GM18870 (cell line): ENCODE results near the gene GNA15.
"Not testable (repeated sequence)": the region's sequence is repeated elsewhere in the genome, so short reads cannot be mapped to it uniquely, and the experiment has no call there.

ENCODE experiments used
- ATAC-seq: cut with Tn5 transposase; IDR thresholded peaks from one replicate; pipeline ENCODE4 v1.9.1; 2021; ENCODE audit warnings: moderate library complexity; ENCODE audit not compliant: unreplicated experiment

Gene GNA15

DNA sequence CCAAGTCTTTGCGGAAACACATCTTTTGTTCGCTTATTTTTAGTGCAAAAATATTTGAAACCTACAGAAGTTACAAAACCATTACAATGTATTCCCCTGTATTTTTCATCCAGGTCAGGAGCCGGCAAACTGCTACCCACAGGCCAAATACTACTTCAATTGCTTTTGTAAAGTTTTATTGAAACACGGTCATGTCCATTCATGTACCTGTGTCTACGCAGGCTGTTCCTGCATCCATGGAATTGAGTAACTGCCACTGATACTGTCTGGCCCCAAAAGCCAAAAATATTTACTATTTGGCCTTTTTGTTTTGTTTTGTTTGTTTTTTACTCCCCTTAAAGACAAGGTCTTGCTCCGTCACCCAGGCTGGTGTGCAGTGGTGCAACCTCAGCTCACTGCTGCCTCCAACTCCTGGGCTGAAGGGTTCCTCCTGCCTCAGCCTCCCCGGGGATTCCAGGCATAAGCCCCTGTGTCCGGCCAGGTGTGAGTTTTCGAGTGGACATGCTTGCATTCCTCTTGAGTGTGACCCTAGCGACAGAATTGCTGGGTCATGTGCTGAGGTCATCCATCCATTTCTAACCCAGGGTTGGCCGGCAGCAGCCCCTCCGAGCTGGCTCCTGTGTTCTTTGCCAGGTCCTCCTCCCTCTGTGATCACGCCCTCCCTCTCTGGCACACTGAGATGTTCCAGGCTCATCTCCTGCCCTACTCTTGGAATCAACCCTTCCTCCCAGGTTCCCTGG is 31.9 kb downstream of the GNA15 start:
- no peak for ATAC-seq

DNA sequence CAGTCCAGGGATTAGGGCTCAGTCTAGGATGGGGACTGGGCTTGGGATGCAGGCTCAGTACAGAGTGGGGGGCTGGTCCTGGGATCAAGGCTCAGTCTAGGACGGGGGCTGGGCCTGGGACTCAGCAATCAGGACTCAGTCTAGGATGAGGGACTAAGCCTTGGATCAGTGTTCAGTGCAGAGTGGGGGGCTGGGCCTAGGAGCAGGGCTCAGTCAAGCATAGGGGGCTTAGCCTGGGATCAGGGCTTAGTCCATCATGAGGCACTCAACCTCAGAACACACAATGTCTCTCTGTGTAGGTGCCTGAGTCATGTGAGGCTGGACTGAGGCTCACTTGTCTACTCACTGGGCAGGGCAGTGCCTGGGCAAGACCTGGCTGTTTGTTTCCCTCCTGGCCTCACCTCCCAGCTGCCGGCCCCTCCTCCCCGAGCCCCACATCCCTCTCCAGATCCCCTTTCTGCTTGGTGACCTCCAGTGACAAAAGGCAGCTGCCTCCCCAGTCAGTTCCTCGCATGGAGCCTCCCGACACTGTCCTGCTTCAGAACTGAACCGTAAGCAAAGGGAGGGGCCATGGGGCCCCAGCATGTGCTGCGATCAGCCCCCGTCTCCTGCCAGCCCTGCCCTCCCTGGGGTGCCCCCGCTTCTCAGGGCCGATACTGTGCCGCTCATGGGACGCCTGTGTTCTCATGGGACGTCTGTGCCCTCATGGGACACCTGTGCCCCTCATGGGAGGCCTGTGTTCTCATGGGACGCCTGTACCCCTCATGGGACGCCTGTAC is 36.2 kb downstream of the GNA15 start:
- ATAC-seq = no peak

DNA sequence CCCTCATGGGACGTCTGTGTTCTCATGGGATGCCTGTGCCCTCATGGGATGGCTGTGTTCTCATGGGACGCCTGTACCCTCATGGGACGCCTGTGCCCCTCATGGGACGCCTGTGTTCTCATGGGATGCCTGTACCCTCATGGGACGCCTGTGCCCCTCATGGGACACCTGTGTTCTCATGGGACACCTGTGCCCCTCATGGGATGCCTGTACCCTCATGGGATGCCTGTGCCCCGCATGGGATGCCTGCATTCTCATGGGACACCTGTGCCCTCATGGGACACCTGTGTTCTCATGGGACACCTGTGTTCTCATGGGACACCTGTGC is 36.8 kb downstream of the GNA15 start:
- ATAC-seq = not testable (repeated sequence)

DNA sequence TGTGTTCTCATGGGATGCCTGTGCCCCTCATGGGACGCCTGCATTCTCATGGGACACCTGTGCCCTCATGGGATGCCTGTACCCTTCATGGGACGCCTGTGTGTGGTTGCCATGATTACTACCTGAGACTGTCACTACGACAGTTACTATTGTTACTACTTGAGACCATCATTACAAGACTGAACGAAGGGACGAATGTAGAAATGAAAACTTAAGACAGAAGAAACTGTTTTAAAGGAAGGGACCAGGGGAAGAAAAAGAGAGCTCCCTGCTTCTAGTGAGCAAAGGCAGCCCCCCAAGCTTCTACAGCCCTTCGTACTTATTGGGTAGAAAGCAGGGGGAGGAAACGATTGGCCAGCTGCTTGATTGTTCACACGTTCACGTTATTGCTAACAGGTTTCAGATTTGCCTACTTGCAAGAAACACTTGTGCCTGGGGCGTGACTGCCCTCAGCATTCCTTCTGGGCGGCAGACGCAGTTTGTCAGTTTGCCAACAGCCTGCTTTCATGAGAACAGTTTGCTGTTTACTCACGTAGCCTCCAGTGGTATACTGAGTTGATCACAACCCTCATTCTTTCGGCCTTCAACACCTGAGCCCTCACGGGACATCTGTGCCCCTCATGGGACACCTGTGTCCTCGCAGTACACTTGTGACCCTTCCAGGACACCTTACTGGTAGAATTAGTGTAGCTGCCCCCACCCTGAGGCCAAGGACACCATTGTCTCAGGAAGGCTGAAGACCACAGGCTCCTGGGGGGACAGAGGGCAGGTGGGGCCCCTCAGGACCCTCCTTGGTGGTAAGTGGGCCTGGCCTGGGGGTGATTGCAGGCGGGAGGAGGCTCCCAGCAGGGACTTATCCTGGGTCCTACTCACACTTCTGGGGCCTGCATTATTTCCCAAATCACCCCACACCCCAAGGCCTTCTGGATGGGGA is 40.2 kb downstream of the GNA15 start:
- no peak for ATAC-seq

DNA sequence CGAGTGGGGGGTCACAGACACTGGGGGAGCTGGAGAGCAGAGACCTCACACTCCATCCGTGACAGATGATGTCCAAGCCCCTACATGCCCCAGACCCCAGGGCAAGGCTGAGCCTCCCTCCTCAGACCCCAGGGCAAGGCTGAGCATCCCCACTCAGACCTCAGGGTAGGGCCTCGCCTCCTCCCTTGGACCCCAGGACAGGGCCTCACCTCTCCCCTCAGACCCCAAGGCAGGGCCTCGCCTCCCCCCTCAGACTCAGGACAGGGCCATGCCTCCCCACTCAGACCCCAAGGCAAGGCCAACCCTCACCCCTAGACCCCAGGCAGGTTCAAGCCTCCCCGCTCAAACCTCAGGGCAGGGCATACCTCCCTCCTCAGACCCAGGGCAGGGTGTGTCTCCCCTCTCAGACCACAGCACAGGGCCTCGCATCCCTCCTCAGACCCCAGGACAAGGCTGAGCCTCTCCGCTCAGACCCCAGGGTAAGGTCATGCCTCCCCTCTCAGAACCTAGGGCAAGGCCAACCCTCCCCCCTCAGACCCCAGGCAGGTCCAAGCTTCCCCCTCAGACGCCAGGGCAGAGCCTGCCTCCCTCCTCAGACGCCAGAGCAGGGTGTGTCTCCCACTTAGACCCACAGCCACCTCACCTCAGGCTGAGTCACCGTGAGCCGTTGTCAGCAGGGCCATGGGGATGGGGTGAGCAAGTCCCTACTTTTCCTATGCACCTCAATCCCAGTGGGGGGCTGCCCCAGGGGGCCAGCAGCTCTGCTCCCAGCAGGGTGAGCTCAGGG is 41.1 kb downstream of the GNA15 start:
- no peak for ATAC-seq

DNA sequence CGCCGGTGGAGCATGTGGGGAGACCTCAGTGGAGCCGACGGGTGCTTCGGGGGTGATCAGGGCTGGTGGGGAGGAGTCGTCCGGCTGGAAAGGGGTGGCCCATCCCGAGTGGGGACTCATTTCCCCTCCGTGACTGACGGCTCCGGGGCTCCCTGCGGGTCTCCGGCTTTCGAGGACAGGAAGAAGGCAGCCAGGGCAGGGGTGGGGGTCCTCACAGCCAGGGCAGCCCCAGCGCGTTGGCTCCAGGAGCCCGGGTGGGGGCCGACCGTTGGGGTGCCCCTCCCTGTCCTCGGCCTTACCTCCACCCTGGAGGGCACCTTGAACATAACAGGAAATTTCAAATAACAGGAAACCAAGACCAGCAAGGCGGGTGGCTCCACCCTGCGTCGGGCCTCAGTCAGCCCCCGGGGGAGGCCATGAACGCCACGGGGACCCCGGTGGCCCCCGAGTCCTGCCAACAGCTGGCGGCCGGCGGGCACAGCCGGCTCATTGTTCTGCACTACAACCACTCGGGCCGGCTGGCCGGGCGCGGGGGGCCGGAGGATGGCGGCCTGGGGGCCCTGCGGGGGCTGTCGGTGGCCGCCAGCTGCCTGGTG is 42.6 kb downstream of the GNA15 start, which contains the start of gene S1PR4:
S1PR4 (plus strand) TSS at position 393 of the 596 bp plus-strand sequence; CDS start at position 417, 24 bp downstream.
- no peak for ATAC-seq

DNA sequence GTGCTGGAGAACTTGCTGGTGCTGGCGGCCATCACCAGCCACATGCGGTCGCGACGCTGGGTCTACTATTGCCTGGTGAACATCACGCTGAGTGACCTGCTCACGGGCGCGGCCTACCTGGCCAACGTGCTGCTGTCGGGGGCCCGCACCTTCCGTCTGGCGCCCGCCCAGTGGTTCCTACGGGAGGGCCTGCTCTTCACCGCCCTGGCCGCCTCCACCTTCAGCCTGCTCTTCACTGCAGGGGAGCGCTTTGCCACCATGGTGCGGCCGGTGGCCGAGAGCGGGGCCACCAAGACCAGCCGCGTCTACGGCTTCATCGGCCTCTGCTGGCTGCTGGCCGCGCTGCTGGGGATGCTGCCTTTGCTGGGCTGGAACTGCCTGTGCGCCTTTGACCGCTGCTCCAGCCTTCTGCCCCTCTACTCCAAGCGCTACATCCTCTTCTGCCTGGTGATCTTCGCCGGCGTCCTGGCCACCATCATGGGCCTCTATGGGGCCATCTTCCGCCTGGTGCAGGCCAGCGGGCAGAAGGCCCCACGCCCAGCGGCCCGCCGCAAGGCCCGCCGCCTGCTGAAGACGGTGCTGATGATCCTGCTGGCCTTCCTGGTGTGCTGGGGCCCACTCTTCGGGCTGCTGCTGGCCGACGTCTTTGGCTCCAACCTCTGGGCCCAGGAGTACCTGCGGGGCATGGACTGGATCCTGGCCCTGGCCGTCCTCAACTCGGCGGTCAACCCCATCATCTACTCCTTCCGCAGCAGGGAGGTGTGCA is 43.3 kb downstream of the GNA15 start:
- no peak for ATAC-seq

DNA sequence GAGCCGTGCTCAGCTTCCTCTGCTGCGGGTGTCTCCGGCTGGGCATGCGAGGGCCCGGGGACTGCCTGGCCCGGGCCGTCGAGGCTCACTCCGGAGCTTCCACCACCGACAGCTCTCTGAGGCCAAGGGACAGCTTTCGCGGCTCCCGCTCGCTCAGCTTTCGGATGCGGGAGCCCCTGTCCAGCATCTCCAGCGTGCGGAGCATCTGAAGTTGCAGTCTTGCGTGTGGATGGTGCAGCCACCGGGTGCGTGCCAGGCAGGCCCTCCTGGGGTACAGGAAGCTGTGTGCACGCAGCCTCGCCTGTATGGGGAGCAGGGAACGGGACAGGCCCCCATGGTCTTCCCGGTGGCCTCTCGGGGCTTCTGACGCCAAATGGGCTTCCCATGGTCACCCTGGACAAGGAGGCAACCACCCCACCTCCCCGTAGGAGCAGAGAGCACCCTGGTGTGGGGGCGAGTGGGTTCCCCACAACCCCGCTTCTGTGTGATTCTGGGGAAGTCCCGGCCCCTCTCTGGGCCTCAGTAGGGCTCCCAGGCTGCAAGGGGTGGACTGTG is 44.0 kb downstream of the GNA15 start:
- ATAC-seq = no peak

DNA sequence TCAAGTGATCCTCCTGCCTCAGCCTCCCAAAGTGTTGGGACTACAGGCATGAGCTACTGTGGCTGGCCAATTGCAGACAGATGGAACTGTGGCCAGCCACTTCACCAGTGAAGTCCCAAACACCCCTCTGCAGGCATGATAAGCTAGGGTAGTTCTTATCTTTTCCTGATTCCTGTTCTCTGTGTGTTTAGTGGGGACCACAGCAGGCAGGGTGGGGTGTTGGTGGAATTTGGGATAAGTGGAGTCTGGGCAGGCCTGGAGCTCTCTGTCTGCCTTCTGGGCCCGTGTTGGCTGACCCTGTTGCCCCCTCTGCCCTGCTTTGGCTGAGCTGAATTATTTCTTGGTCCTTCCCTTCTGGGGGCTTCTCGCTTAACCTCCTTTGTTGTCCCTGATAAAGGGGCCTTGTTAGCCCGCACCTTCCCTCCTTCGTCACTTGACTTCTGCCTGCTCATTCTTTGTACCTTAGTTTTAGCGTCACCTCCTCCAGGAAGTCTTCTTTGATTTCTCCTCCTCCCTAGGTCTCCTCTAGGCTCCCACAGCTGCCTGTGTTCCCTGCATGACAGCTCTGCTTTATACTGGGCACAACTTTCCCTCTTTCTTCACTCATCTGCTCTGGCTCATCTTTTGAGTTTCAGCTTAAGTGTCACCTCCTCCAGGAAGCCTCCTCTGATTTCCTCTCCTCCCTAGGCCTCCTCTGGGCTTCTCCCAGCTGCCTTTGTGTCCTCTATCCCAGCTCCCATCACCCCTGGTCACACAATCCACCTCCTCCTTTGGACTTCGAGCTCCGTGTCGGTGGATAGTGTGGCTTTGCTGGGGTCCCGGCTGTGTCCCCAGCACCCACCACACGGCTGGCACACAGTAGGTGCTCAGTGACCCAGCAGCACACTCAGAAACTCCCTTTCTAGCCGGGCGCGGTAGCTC is 48.1 kb downstream of the GNA15 start:
- no peak for ATAC-seq

DNA sequence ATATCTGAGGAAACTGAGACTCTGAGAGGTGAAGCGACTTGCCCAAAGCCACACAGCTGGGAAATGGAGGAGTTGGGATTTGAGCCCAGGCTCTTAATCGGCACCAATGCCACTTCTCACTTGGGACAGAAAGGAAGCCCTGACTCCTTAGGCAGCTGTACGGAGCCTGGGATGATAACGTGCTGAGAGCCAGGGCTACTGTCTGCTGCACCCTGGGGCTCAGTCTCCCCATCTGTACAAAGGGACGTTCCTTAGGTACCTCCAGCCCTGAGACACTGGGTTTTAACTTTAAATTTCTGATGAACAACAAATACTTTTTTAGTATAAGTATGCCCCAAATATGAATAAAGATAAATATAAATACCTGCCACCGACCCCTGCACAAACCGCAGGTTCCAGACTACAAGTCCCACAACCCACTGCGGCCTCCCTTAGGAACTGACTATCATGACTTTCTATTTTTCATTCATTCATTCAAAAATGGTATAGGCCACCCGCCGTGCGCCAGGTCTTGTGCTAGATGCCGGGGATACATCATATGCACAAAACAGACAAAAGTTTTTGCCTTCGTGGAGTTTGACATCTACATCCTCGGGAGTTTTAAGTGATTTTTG is 49.1 kb downstream of the GNA15 start:
- ATAC-seq = peak; percentile 12

DNA sequence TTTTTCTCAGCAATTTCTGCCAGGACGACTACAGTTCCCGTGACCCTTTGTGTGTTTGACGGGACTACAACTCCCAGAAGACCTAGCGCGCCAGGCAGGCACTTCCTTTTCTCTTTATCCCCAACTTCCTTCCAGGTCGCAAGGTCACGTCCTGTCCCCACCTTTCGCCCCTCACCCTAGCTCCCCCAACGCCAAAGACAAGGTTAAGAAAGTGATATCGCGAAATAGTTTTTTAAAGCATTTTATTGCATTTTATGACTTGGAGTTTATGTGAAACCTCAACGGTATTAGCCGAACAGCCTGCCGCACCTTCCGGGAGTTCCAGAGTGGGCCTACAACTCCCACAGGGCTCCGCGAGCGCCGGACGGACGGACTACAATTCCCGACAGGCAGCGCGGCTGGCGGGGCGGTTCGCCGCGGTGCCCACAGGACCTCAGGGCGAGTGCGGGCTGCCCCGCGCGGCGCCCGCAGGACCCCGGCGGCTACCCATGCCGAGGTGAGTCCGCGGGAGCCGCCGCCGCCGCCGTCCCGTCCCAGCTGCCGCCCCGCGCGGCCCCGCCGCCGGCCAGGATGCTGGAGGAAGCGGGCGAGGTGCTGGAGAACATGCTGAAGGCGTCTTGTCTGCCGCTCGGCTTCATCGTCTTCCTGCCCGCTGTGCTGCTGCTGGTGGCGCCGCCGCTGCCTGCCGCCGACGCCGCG is 49.8 kb downstream of the GNA15 start, which contains the start of gene NCLN:
NCLN (plus strand) TSS at position 470 of the 699 bp plus-strand sequence; CDS start at position 571, 101 bp downstream.
- peak; percentile 63 for ATAC-seq

DNA sequence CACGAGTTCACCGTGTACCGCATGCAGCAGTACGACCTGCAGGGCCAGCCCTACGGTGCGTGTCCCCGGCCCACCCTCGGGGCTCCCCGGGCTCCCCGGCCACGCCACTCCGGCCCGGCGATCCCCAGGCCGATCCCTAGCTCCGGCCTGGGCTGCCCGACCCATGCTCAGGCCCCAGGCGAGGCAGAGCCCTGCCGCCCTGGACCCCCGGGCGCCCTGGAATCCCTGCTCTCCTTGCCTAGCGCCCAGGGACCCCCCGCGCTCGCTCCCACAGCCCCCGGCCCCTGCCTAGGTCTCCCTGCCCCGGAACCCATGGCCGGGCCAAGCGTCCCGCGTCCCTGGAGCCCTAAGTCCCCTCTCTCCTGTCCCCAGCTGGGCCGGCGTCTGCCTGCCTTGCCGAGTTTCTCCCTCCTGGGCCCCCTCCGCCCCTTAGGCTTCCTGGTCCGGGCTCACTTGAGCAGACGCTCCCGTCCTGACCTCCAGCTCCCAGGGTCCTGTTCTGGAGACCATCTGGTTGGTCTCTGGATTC is 50.4 kb downstream of the GNA15 start:
- peak; percentile 14 for ATAC-seq

DNA sequence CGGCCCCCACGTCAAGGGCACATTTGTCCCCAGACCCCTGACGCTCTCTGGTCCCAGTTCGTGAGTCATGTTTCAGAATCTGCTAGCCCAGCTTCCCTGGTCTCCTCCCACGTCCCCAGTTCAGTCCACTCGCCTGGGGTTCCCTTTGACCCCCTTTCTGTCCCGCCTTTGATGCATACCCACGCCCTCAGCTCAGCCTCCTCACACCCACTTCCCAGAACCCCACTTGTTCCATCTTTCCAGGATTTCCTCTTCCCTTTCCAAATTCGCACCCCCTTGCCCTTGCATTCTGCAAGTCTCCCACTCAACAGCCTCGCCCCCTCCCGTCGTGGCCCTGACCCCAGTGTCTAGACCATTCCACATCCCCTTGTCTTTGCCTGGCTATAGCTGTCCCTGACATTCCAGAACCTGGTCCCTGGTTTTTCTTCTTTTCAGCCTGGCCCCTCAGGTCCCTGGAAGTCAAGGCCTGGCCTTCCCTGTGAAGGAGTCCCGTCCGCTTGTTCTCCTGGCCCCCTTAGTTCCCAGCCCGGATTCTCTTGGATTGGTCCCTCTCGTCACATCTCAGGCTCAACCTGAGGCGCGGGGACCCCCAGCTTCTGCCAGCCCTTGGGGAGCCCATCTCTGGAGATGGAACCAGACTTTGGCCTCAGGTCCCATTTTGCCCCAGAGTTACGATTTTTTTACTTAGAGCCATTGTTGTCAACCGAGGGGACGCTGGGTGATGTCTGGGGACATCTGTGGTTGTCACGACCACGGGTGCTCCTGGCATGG is 51.2 kb downstream of the GNA15 start:
- no peak for ATAC-seq

DNA sequence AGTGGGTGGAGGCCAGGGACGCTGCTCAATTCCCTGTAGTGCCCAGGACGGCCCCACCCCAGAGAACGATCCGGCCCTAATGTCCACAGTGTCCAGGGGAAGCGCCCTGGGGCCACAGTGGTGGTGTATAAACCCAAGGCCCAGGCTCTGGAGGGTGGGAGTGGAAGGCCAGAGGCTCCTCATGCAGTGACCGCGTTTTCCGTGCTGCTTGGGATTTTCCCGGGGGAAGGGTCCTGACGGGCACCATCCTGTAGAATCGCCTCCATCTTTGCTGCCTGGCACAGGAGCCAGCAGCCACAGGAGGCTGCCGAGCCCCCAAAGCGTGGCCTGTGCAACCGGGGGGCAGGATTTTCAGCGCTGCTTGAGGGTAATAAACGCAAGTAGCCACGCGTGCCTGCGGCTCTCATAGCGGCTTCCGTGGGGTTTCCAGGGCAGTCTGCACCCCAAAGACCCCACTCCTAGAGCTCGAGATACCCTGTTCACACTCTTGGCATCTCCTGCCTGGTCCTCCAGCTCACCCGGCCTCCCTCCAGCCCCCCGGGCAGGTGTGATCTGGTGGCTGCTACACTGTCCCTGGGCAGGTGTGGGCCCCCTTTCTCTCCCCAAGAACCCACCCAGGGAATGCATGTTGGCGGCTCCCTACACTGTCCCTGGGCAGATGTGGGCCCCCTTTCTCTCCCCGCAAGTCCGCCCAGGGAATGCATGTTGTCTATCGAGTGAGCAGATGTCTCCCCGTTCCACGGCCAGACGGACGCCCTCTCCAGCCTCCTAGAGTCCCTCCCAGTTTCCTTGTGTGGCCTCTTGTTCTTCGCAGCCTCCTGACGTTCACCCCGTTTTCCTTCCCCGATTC is 52.1 kb downstream of the GNA15 start:
- ATAC-seq = no peak
